ENCODE data around the gene SAYSD1. TPM values are rescaled to one million over a fixed set of nuclear protein-coding genes. Genes with fewer than 3 reads are reported as not detected.
"Not testable (repeated sequence)": the region's sequence is repeated elsewhere in the genome, so short reads cannot be mapped to it uniquely, and the experiment has no call there.

SAYSD1 gene
- total RNA-seq (2014; rRNA removed; shearing (Covaris generic)) = 8.8 and 10.4 TPM in 2 replicates
- polyA plus RNA-seq (2015; cell fraction: cytosol; rRNA removed) = 8.2 and 8.9 TPM in 2 replicates
- 14.5 and 15.6 TPM in 2 replicates for polyA plus RNA-seq (2015; cell fraction: nucleus; rRNA removed)

GRCh38 chr6:39114704-39115599, at the start of gene SAYSD1:
TSS of gene SAYSD1 (minus strand) at chr6:39115186. CDS start at chr6:39115089, 97 bp downstream.
- in situ Hi-C loops (cut with HindIII; ENCODE audit: low pct_unique_long_range_greater_than_20kb, low sequenced_read_pairs) = no loop called here
- DNase-seq (ENCODE audit: low read depth, low spot score) = peak; percentile 91

GRCh38 chr6:39157511-39157910, 42.5 kb upstream of the SAYSD1 start:
- DNase-seq (ENCODE audit: low read depth, low spot score) = no peak

GRCh38 chr6:39156801-39157200, 41.8 kb upstream of the SAYSD1 start:
- in situ Hi-C loops (cut with HindIII; ENCODE audit: low pct_unique_long_range_greater_than_20kb, low sequenced_read_pairs) = no loop called here
- no peak for DNase-seq (ENCODE audit: low read depth, low spot score)

More at GRCh38 chr6:39157511-39157910, 42.5 kb upstream of the SAYSD1 start:
- in situ Hi-C loops (cut with HindIII; ENCODE audit: low pct_unique_long_range_greater_than_20kb, low sequenced_read_pairs) = no loop called here

GRCh38 chr6:39154705-39155104, 39.7 kb upstream of the SAYSD1 start:
- in situ Hi-C loops (cut with HindIII; ENCODE audit: low pct_unique_long_range_greater_than_20kb, low sequenced_read_pairs) = no loop called here
- no peak for DNase-seq (ENCODE audit: low read depth, low spot score)

- in situ Hi-C loops (cut with HindIII; ENCODE audit: low pct_unique_long_range_greater_than_20kb, low sequenced_read_pairs) = no loop called here
- DNase-seq (ENCODE audit: low read depth, low spot score) = no peak
These were observed 38.9 kb upstream of the SAYSD1 start for GRCh38 chr6:39153766-39154397.

- in situ Hi-C loops (cut with HindIII; ENCODE audit: low pct_unique_long_range_greater_than_20kb, low sequenced_read_pairs) = no loop called here
- no peak for DNase-seq (ENCODE audit: low read depth, low spot score)
These were observed 37.3 kb upstream of the SAYSD1 start for GRCh38 chr6:39152262-39152661.

GRCh38 chr6:39151211-39151610, 36.2 kb upstream of the SAYSD1 start:
- no peak for DNase-seq (ENCODE audit: low read depth, low spot score)
- in situ Hi-C loops (cut with HindIII; ENCODE audit: low pct_unique_long_range_greater_than_20kb, low sequenced_read_pairs) = no loop called here

- in situ Hi-C loops (cut with HindIII; ENCODE audit: low pct_unique_long_range_greater_than_20kb, low sequenced_read_pairs) = no loop called here
- no peak for DNase-seq (ENCODE audit: low read depth, low spot score)
These were observed 29.6 kb upstream of the SAYSD1 start for GRCh38 chr6:39144481-39145173.

GRCh38 chr6:39143238-39143930, 28.4 kb upstream of the SAYSD1 start:
- in situ Hi-C loops (cut with HindIII; ENCODE audit: low pct_unique_long_range_greater_than_20kb, low sequenced_read_pairs) = no loop called here
- peak; percentile 51 for DNase-seq (ENCODE audit: low read depth, low spot score)

GRCh38 chr6:39140556-39141167, 25.7 kb upstream of the SAYSD1 start:
- in situ Hi-C loops (cut with HindIII; ENCODE audit: low pct_unique_long_range_greater_than_20kb, low sequenced_read_pairs) = no loop called here
- DNase-seq (ENCODE audit: low read depth, low spot score) = no peak

GRCh38 chr6:39137245-39137644, 22.3 kb upstream of the SAYSD1 start:
- in situ Hi-C loops (cut with HindIII; ENCODE audit: low pct_unique_long_range_greater_than_20kb, low sequenced_read_pairs) = no loop called here
- peak; percentile 25 for DNase-seq (ENCODE audit: low read depth, low spot score)

- DNase-seq (ENCODE audit: low read depth, low spot score); in situ Hi-C loops (cut with HindIII; ENCODE audit: low pct_unique_long_range_greater_than_20kb, low sequenced_read_pairs): not testable (repeated sequence)
These were observed 21.2 kb upstream of the SAYSD1 start for GRCh38 chr6:39136207-39136606.

- in situ Hi-C loops (cut with HindIII; ENCODE audit: low pct_unique_long_range_greater_than_20kb, low sequenced_read_pairs); DNase-seq (ENCODE audit: low read depth, low spot score): not testable (repeated sequence)
These were observed 19.8 kb upstream of the SAYSD1 start for GRCh38 chr6:39134761-39135160.

- DNase-seq (ENCODE audit: low read depth, low spot score) = no peak
- in situ Hi-C loops (cut with HindIII; ENCODE audit: low pct_unique_long_range_greater_than_20kb, low sequenced_read_pairs) = no loop called here
These were observed 15.7 kb upstream of the SAYSD1 start for GRCh38 chr6:39130691-39131090.

- in situ Hi-C loops (cut with HindIII; ENCODE audit: low pct_unique_long_range_greater_than_20kb, low sequenced_read_pairs) = no loop called here
- DNase-seq (ENCODE audit: low read depth, low spot score) = no peak
These were observed 13.8 kb upstream of the SAYSD1 start for GRCh38 chr6:39128832-39129231.

- peak; percentile 46 for DNase-seq (ENCODE audit: low read depth, low spot score)
- in situ Hi-C loops (cut with HindIII; ENCODE audit: low pct_unique_long_range_greater_than_20kb, low sequenced_read_pairs) = no loop called here
These were observed 13.1 kb upstream of the SAYSD1 start for GRCh38 chr6:39128106-39128505.

- in situ Hi-C loops (cut with HindIII; ENCODE audit: low pct_unique_long_range_greater_than_20kb, low sequenced_read_pairs) = no loop called here
- no peak for DNase-seq (ENCODE audit: low read depth, low spot score)
These were observed 9.1 kb upstream of the SAYSD1 start for GRCh38 chr6:39124114-39124513.
